ENCODE data around the gene ZNF273.
"Not testable (repeated sequence)": the region's sequence is repeated elsewhere in the genome, so short reads cannot be mapped to it uniquely, and the experiment has no call there.

ZNF273 gene

DNA sequence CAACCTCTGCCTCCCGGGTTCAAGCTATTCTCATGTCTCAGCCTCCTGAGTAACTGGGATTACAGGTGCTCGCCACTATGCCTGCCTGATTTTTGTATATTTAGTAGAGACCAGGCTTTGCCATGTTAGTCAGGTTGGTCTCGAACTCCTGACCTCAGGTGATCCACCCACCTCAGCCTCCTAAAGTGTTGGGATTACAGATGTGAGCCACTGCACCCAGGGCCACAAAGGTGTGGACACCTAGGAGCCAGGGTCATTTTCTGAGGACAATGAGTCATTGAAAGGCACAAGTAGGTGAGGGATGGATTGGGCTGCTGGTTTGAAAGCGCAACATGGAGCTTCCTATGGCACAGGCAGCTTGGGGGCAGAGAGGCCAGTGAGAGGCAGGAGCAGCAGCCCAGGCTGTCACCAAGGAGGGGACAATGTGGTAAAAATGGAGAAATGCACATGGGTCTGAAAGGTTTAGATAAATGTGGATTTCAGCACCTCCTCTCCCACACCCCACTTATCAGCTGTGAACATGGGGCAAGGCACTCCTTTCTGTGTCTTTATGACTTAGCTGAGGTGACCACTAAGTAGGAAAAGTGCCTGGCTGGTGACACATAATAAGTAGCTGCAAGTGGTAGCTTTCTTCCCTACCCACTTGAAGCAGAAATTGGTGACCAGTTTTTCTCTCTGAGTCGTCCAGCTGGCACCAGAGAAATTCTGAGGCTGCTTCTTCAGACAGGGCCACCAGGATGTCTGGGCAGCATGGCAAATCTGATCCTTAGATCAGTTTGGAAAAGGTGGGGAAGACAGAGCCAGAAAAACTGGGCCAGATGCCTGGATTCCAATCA, 41.8 kb downstream of the ZNF273 start:
- DNase-seq (ENCODE audit: low spot score), result not testable (repeated sequence)

DNA sequence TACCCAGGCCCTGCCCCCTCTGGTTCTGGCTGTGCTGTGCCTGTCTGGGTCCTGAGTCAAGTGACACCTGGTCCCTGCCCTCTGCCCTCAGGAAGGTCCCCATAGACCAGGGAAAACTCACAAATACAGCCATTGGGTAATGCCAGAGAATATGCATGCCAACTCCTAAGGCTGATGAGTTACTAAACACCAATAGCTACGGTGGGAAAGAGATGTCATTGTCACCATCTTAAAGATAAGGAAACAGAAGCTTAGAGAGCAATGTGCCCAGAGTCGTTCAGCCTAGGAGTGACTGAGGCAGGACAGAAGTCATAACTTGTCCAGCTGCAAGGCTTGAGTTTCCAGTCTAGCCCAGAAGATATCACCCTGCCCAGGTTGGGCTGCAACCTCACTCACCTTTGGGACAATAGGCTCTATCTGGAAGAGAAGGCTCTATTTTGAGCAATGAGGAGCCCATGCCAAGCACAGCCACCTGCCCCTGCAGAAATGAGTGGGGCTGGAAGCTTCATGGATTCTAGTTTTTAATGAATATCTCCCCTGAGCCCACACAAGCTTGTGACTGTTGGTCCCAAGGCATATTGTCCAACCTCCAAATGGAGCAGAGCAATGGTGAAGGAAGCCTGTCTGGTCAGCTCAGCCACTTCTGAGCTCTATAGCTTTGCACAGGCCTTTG, 42.6 kb downstream of the ZNF273 start:
- no peak for DNase-seq (ENCODE audit: low spot score)

DNA sequence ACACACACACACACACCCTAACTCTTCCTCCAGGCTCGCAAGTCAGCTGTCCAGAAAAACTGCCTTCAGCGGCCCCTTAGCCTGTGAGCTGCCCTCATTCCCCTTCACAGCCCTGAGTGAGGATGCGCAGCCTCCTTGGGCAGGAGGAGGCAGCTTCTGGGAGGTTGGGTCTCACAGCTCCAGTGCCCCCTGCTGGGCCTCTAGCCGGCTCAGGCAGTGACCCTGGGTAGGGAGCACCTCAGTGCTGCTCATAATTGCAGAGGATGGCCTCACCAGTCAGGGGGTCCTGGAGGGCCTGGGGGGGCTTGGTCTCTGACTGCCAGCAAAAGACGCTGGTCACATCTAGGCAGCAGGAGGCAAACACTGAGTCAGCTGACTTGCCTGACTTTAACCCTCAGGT, 43.7 kb downstream of the ZNF273 start:
- peak; percentile 3 for DNase-seq (ENCODE audit: low spot score)

DNA sequence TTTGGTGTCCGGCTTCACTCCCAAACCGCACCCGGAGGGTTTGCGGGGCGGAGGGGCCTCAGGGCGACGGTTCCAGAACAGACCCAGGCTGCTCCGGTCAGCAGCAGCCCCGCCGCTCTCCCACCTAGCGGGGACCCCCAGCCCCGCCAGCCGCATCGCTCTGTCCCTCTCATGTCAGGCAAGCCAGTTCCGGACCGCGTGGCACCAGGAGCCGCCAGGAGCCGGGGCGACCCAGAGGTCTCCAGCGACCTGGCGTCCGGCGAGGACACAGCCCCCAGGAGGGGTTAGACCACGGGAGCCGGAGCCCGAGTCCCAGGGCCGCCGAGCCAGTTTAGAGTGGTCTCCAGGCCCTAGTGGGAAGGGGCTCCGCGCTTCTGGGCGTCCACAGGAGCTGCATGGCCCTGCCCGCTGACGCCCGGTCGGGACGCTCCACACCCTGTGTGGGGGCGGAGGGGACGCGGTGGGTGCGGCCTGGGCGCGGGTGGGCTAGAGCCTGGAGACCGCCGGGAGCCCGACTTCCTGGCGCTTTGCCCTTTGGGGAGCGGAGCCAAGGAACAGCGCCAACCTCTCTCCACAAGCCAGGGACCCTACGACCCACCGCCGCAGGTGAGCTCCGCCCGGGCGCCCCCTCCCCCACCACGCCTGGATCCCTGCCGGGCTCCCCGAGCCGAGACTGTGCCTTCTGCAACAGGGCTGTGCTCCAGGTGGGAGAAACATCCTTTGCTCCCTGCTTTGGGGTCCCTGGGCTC, 44.4 kb downstream of the ZNF273 start:
- DNase-seq (ENCODE audit: low spot score), result no peak

DNA sequence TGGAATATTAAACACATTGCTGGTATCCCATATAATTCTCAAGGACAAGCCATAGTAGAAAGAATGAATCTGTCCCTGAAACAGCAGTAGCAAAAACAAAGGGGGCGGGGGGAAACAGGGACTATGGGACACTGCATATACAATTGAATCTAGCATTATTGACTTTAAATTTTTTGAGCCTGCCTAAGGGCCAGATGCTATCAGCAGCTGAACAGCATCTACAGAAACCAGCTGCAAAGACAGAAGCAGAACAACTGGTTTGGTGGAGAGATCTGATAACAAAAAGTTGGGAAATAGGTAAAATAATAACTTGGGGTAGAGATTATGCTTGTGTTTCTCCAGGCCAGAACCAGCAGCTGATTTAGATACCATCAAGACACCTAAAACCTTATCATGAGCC, 45.7 kb downstream of the ZNF273 start:
- not testable (repeated sequence) for DNase-seq (ENCODE audit: low spot score)

DNA sequence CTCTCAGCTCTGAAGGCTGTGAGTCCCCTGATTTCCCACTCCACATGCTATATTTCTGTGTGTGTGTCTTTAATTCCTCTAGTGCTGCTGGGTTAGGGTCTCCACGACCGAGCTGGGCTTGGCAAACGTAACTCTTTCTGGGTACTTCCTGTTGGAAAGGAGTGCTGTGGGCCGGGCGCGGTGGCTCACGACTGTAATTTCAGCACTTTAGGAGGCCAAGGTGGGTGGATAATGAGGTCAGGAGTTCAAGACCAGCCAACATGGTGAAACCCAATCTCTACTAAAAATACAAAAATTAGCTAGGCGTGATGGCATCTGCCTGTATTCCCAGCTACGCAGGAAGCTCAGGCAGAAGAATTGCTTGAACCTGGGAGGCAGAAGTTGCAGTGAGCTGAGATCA, 47.6 kb downstream of the ZNF273 start:
- not testable (repeated sequence) for DNase-seq (ENCODE audit: low spot score)

GRCh38 chr7:64951250-64951848, 48.3 kb downstream of the ZNF273 start:
- peak; percentile 61 for DNase-seq (ENCODE audit: low spot score)

- no peak for DNase-seq (ENCODE audit: low spot score)
Observed at GRCh38 chr7:64959072-64959747, 56.1 kb downstream of the ZNF273 start.

- DNase-seq (ENCODE audit: low spot score), result no peak
Observed at GRCh38 chr7:64965594-64965993, 62.5 kb downstream of the ZNF273 start.

- no peak for DNase-seq (ENCODE audit: low spot score)
Observed at GRCh38 chr7:64978497-64979203, 75.6 kb downstream of the ZNF273 start.

Data from CD4-positive, alpha-beta T cell treated with Interleukin-2 at 100 ng/mL for 4 hours (primary cell).